HEK293 (cell line): ENCODE results near the gene CD9.

Experiments used
- CTCF ChIA-PET: fragments of 350-600 bp; formaldehyde crosslinking; extraction: SDS; loops from one replicate; lab custom pipeline; 2021; ENCODE audit warnings: antibody characterized with exemption; lab: Yijun Ruan, JAX
- POLR2A ChIA-PET: fragments of 300-600 bp; formaldehyde crosslinking; extraction: SDS; loops from one replicate; lab custom pipeline; 2020; ENCODE audit warnings: antibody characterized with exemption, inconsistent platforms; lab: Yijun Ruan, JAX
- H3K27ac ChIP-seq: fragments of 200-500 bp; sonication (Bioruptor generic); 2 replicates; pipeline ENCODE4 v1.5.1; 2014; ENCODE audit warnings: low read depth, low read length, control low read depth, inconsistent platforms; ENCODE audit errors: extremely low read depth
- H3K36me3 ChIP-seq, 2 experiments: fragments of 200-500 bp in 1 of 2; sonication (Bioruptor generic) in 1 of 2; 1 replicate in 1 of 2; 2 replicates in 1 of 2; pipeline ENCODE4 v1.5.1; 2014 to 2017; ENCODE audit warnings: inconsistent platforms in 2 of 2, low read length in 2 of 2; ENCODE audit not compliant: control insufficient read depth in 2 of 2, insufficient read depth in 1 of 2
- H3K4me1 ChIP-seq: fragments of 200-500 bp; sonication (Bioruptor generic); 2 replicates; pipeline ENCODE4 v1.5.1; 2014; ENCODE audit warnings: mild to moderate bottlenecking, low read length, inconsistent platforms; ENCODE audit not compliant: control insufficient read depth, insufficient read depth
- H3K4me3 ChIP-seq: 2 replicates; pipeline ENCODE4 v1.5.1; 2011; ENCODE audit warnings: low read depth, mild to moderate bottlenecking, control low read depth, low read length, moderate library complexity
- H3K9me3 ChIP-seq: fragments of 200-500 bp; sonication (Bioruptor generic); 2 replicates; pipeline ENCODE4 v1.5.1; 2014; ENCODE audit warnings: low read depth, low read length, inconsistent platforms; ENCODE audit not compliant: control insufficient read depth, insufficient read depth
- AEBP2 ChIP-seq: fragments of 450-650 bp; formaldehyde crosslinking; IDR thresholded peaks from 2 replicates; pipeline ENCODE4 v1.5.1; 2016; ENCODE audit warnings: missing biosample characterization, missing genetic modification characterization, borderline replicate concordance
- EGR2 ChIP-seq: fragments of 450-650 bp; formaldehyde crosslinking; IDR thresholded peaks from 2 replicates; pipeline ENCODE4 v1.5.1; 2016; ENCODE audit warnings: low read depth, missing biosample characterization, missing genetic modification characterization
- HOXD13 ChIP-seq: sonication (generic); formaldehyde crosslinking; IDR thresholded peaks from 2 replicates; pipeline ENCODE4 v1.8.0; 2022; ENCODE audit warnings: missing genetic modification reagents, borderline replicate concordance
- MZF1 ChIP-seq: fragments of 450-650 bp; formaldehyde crosslinking; IDR thresholded peaks from 2 replicates; pipeline ENCODE4 v1.5.1; 2017; ENCODE audit warnings: missing biosample characterization, missing genetic modification characterization, borderline replicate concordance
- OSR2 ChIP-seq: fragments of 450-650 bp; formaldehyde crosslinking; IDR thresholded peaks from 2 replicates; pipeline ENCODE4 v1.5.1; 2016; ENCODE audit warnings: missing biosample characterization, missing genetic modification characterization
- SALL2 ChIP-seq: fragments of 450-650 bp; formaldehyde crosslinking; IDR thresholded peaks from 2 replicates; pipeline ENCODE4 v1.5.0; 2017; ENCODE audit warnings: missing biosample characterization, mild to moderate bottlenecking, missing genetic modification characterization, borderline replicate concordance
- ZBTB17 ChIP-seq: fragments of 450-650 bp; formaldehyde crosslinking; IDR thresholded peaks from 2 replicates; pipeline ENCODE4 v1.5.1; 2016; ENCODE audit warnings: missing biosample characterization, missing genetic modification characterization
- ZBTB20 ChIP-seq: fragments of 450-650 bp; formaldehyde crosslinking; IDR thresholded peaks from 2 replicates; pipeline ENCODE4 v1.5.1; 2016; ENCODE audit warnings: missing biosample characterization, missing genetic modification characterization
- ZFHX2 ChIP-seq: fragments of 450-650 bp; formaldehyde crosslinking; conservative IDR thresholded peaks from 2 replicates; pipeline ENCODE4 v1.5.1; 2016; ENCODE audit warnings: missing biosample characterization, missing genetic modification characterization
- ZIC2 ChIP-seq: fragments of 450-650 bp; formaldehyde crosslinking; IDR thresholded peaks from 2 replicates; pipeline ENCODE4 v1.5.1; 2016; ENCODE audit warnings: missing biosample characterization, missing genetic modification characterization
- ZNF10 ChIP-seq: fragments of 450-650 bp; formaldehyde crosslinking; IDR thresholded peaks from 2 replicates; pipeline ENCODE4 v1.5.1; 2017; ENCODE audit warnings: missing biosample characterization, missing genetic modification characterization
- ZNF175 ChIP-seq: fragments of 450-650 bp; formaldehyde crosslinking; IDR thresholded peaks from 2 replicates; pipeline ENCODE4 v1.5.1; 2016; ENCODE audit warnings: missing biosample characterization, missing genetic modification characterization
- ZNF335 ChIP-seq: fragments of 450-650 bp; formaldehyde crosslinking; conservative IDR thresholded peaks from 2 replicates; pipeline ENCODE4 v1.5.1; 2016; ENCODE audit warnings: missing biosample characterization, missing genetic modification characterization
- ZNF341 ChIP-seq: fragments of 450-650 bp; formaldehyde crosslinking; IDR thresholded peaks from 2 replicates; pipeline ENCODE4; 2016; ENCODE audit warnings: low read depth, missing biosample characterization, missing genetic modification characterization
- ZNF366 ChIP-seq: fragments of 450-650 bp; formaldehyde crosslinking; conservative IDR thresholded peaks from 2 replicates; pipeline ENCODE4 v1.5.1; 2016; ENCODE audit warnings: missing biosample characterization, missing genetic modification characterization
- ZNF391 ChIP-seq: fragments of 450-650 bp; formaldehyde crosslinking; IDR thresholded peaks from 2 replicates; pipeline ENCODE4 v1.5.1; 2016; ENCODE audit warnings: low read depth, missing biosample characterization, missing genetic modification characterization, borderline replicate concordance
- ZNF776 ChIP-seq: fragments of 450-650 bp; formaldehyde crosslinking; IDR thresholded peaks from 2 replicates; pipeline ENCODE4 v1.5.0; 2017; ENCODE audit warnings: missing biosample characterization, missing genetic modification characterization, borderline replicate concordance
- ZSCAN4 ChIP-seq: fragments of 450-650 bp; formaldehyde crosslinking; IDR thresholded peaks from 2 replicates; pipeline ENCODE4 v1.5.1; 2017; ENCODE audit warnings: missing biosample characterization, missing genetic modification characterization

The CD9 gene

GRCh38 chr12:6273205-6273540 is 73.0 kb downstream of the CD9 start:
- CTCF ChIA-PET = interaction anchor here (0.5 to 8.8 kb wide), 6 partner anchors 9 to 284 kb away, joined by 3 to 143 read pairs (median 4); no protein-coding TSS in a partner anchor
- POLR2A ChIA-PET = interaction anchor here (0.6 kb wide), 1 partner anchor 14 kb away, joined by 3 read pairs; no protein-coding TSS in a partner anchor
- H3K27ac ChIP-seq = no peak overlapping the region; the same call in 1 of the 2 replicates

GRCh38 chr12:6273541-6274230 is 73.5 kb downstream of the CD9 start:
- TF ChIP-seq AEBP2 (tag by site-specific recombination) (no peak), ZFHX2 (tag by site-specific recombination) (0 out of 2 replicates have a peak, but pooled peaks have one; percentile 27), ZNF10 (0 out of 2 replicates have a peak, but pooled peaks have one; percentile 19), ZNF366 (tag by site-specific recombination) (0 out of 2 replicates have a peak, but pooled peaks have one; percentile 25), EGR2 (peak; percentile 41; the same call in 1 of the 2 replicates), ZIC2 (tag by site-specific recombination) (peak; percentile 68), OSR2 (tag by site-specific recombination) (peak; percentile 32; the same call in 1 of the 2 replicates), SALL2 (tag by site-specific recombination) (no peak), ZNF341 (tag by site-specific recombination) (peak; percentile 83)
- no peaks in the 10 kb centered on the region for H3K9me3 ChIP-seq
- ChIA-PET POLR2A (interaction anchor here (0.6 kb wide), 1 partner anchor 14 kb away, joined by 3 read pairs; no protein-coding TSS in a partner anchor), CTCF (interaction anchor here (0.5 to 8.8 kb wide), 12 partner anchors 10 to 411 kb away, joined by 3 to 143 read pairs (median 4); partner anchors contain the start of gene CD9)
- H3K27ac ChIP-seq = no peak overlapping the region; the same call in 1 of the 2 replicates
- H3K4me3 ChIP-seq = no peak overlapping the region
- H3K36me3 ChIP-seq = no peaks in the 10 kb centered on the region
- H3K4me1 ChIP-seq = peaks cover 8% of the 10 kb centered on the region; the same call in 1 of the 2 replicates

More at GRCh38 chr12:6273205-6273540, 73.0 kb downstream of the CD9 start:
- Histone ChIP-seq H3K36me3 (no peaks in the 10 kb centered on the region), H3K4me1 (peaks cover 6% of the 10 kb centered on the region; the same call in 1 of the 2 replicates), H3K4me3 (no peak overlapping the region), H3K9me3 (no peaks in the 10 kb centered on the region)
- TF ChIP-seq ZNF335 (tag by site-specific recombination) (peak; percentile 62), ZBTB17 (tag by site-specific recombination) (peak; percentile 34; the same call in 1 of the 2 replicates), ZNF391 (tag by site-specific recombination) (no peak), ZSCAN4 (tag by site-specific recombination) (peak; percentile 48; the same call in 1 of the 2 replicates), ZBTB20 (0 out of 2 replicates have a peak, but pooled peaks have one; percentile 36), ZNF175 (tag by site-specific recombination) (no peak), HOXD13 (CRISPR knock-in tag) (no peak), ZNF776 (no peak), MZF1 (no peak)
